Stimulated activated naive CD8-positive, alpha-beta T cell treated with anti-CD3 and anti-CD28 coated beads, Interleukin-15, Interleukin-2, amounts not matched to agents 100 U/mL and 50 U/mL, for 24 hours (primary cell): Measurements from ENCODE around the gene KLHL29.

Source experiments
- ATAC-seq: fragments of 150-1000 bp; cut with Tn5 transposase; one replicate; pipeline ENCODE4 v1.10.0; 2021
- DNase-seq: peaks from one replicate; pipeline ENCODE4 v3.0.0; 2021

The KLHL29 gene

DNA sequence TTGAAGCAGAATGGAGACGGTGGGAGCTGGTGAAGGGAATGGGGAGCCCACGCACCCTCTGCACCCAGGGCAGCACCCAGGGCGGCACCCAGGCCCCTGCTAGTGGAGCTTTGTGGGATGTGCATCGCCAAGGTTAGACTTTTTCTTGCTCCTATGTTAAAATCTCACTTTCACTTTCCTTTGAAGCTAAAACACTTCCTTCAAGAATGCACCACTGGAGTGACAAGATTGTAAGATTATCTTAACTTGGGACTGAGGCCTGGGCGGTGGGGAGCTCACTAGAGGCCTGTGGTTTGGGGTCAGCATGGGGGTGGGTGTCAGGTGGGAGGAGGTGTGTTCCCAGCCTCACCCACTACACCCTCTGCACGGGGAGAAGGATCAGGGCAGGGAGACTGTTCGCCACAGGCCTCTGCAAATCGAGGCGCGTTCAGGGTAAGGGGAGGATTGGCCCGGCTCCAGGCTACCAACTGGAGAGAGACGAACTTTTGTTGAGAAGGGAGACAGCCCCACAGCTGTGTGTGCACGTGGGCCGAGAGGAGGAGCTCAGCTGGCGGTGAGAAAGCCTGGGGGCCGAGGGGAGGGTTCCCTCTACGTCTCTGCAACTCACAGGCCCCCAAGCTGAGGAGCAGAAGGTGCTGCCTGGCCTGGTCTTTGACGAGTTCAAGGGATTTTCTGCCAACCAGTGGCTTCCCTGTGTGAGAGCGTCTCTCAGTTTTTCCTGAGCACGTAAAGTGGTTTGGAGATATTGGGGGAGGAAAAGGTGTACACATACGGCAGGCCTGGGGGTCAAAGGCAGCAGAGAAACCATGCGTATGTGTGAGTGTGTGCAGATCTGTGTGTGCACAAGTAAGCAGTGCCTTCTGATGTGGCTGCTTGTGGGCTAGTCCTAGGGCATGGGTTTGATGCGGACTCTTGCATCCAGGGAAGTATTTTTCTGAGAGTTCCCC, 147.7 kb downstream of the KLHL29 start:
- peak; percentile 37 for DNase-seq

DNA sequence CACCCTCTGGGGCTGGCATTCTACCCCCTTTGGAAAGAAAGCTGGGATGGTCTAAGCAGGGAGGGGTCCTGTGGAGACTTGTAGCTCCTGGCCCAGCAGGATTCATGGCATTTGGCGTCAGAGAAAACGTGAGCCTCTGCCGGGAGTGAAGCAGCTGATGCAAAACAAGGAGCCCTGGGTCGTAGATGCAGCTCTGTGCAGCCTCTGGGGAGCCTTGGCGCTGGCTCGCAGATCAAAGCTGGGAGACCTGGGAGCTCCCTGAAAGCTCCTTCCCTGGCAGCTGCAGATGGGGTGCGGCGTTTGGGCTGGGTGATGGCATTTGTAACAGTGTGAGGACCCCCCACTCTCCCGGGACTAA, 148.3 kb downstream of the KLHL29 start:
- DNase-seq, result no peak
- no peak for ATAC-seq

More for the DNA sequence above, 147.7 kb downstream of the KLHL29 start:
- ATAC-seq, result peak; percentile 55

DNA sequence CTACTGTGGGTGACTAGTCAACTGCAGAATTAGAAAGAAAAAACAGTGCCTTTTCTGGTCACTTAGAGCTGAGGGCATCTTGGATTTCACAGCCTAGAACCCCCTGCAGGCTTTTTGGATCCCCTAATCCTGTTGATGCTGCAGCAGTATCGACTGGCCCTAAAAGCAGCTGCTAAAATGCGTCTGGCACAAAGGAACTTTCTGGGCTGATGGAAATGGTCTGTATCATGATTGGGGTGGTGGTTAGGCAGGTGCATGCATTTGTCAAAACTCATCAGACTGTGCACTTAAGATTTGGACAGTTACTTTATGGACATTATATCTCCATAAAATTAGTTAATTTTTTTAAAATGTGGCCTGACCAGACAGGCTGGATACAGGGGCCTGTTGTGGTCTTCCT, 149.8 kb downstream of the KLHL29 start:
- ATAC-seq (no peak), DNase-seq (no peak)

DNA sequence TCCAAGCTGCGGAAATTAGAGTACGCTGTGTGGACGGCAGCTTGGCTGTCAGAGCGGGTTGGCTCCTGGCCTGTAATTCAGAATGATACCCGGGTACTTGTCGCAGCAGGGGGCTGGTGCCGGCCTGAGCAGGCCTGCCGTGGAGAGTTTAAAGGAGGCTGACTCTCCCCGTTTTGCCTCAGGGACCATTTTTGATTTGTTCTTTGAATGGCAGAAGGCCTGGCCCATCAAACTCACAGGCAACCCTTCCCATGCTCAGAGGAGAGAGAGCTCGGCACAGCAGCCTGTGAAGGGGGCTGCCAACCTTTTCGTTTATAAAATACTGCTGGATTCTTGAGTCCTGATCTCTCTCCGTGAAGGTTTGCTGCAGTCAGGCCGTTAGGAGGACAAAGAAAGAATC, 151.3 kb downstream of the KLHL29 start:
- DNase-seq (no peak), ATAC-seq (no peak)

DNA sequence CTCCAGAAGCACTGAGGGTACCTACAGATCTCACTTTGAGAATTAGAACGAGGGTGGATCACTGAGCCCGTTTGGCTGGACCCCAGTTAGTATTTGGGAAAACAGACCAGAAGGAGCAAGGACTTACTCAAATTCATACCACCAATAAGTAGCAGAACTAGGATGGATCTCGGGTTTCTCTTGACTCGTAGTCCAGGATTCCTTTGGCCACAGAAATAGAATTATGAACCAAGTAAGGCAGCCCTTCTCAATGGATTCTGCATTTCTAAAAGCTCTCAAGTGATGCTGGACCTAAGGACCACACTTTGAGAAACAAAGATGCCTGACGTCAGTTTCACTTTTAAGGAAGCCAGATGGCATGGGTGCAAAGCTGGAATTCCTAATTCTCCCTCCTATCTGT, 153.0 kb downstream of the KLHL29 start:
- ATAC-seq (no peak), DNase-seq (no peak)

DNA sequence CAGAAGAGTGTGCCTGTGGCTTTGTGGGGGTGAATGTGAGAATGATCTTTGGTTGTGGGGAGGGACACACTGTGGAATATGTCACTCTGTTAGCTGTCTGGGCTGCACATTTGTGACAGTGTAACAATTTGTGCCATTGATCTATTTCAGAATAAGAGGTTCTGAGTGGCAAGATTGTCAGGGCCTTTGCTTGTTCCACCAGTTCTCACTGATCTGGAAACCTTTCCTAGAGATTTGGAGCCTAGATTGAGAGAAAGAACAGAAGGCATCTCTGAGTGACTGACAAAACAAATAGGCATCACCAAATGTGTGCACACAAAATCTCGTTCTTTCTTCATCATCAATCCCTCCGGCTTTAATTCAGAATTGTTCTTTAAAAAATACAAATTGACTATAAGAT, 153.6 kb downstream of the KLHL29 start:
- DNase-seq (no peak), ATAC-seq (no peak)

DNA sequence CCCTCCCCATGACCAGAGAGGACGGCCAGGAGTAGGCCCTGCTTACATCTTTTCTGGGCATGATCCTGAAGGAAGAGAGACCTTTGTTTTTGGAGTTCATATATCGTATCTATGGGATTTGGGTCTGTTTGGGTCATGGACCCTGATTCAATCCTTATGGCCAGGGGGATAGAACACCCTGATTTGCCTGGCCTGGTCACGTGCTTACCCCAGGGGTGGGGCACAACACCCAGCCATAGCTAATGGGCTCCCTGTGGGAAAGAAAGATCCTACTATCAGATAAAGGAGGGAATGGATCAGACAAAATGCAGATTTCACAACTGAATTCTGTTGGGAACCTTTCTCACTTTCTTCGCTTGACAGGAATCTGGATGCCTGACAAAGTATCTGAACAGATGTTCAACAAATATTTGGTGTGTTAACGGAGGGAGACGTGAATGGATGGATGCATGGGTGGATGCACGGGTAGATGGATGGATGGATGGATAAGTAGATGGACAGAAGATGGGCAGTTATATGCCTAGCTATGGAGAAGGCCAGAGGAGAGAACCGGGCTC, 155.9 kb downstream of the KLHL29 start:
- ATAC-seq, result no peak
- no peak for DNase-seq

DNA sequence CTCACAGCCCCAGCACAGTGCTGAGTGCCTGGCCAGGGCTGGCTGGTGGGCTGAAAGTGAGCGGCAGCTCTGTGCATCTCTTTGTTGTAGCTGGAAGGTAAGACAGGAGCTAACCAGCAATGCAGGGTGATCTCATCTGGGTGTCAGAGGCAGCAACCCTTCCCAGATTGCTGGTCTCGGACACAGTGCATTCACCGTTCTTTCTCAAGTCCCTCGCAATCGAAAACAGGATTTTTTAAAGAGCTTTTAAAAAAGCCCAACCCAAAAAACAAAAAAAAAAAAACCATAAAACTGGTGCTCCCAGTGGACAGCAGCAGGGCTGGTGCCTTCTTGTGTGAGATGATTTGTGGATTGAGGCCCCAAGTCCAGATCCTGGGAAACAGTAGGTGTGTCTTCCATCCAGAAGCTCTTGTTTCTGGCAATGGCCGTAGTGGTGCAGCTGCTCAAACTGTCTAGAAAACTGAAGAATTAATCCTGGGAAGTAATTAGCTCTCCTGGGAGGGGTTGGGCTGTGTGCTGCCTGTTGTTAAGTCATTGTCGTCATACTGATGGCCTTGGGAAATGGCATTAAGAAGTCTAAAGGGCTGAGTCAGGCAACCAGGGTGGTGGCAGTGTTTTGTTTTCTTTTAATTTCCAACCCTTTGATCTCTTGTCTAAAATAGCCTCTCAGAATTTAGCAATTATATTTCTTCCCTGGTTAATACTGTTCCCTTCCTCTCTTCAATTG, 156.7 kb downstream of the KLHL29 start:
- ATAC-seq (no peak), DNase-seq (no peak)

DNA sequence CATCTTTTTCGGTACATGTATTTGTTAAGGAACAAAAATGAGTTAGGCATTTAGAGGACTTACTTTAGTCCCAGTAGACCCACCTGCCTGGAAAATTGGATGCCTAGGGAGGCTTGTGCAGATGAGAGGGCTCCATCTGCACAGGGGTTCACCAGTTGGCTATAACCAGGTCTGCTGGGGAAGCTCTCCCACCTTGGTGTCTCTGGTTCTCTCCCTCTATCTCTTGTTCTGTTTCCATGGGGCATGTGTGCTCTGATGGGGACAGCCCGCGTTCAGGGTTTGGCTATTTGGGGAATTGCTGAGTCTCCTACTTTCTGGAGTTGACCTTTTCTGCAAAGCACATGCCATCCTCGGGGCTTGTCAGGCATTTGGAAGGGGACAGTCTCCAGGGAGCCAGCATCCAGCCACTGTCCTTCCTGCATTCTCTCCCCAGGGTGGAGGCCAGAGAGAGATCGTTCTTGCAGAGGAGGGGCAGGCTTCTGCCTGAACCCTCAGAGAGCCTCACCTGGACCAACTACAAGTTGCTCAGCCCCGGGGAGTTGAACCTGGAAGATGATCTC, 157.3 kb downstream of the KLHL29 start:
- DNase-seq (no peak), ATAC-seq (no peak)

DNA sequence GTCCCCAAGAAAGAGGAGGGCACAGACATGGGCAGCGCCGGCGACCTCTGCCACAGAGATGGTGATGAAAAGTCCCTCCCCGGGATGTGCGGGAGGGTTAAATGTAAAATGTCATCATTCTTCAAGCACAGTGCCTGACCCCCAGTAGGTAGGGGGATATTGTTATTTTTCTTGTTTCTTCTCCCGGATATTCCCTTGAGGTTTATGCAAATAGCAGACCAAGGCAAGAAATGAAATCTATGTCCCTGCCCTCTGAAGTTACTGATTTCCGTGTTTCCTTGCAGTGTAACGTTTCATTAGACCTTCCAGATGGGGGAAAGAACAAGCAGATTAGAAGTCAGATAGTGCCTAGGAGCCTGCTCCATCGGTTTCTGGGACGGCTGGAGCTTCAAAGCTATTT, 158.3 kb downstream of the KLHL29 start:
- no peak for DNase-seq
- ATAC-seq, result no peak

DNA sequence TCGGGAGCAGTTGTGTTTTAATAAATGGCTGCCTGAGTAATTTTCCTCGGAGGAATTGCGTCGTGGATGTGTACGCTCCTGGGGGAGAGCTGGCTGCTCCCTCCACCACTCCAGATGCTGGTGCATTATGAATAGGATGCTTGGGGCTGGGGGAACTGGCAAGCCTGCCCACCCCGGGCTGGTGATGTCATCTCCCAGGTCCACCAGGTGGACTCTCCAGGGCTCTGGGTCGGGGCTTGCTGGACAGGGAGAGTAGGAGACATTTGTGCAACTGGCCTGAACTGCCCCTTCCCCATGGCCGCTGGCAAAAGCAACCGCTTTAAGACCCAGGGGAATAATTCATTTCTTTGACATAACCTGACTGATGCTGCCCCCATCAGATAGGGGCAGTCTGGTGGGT, 158.7 kb downstream of the KLHL29 start:
- no peak for DNase-seq

DNA sequence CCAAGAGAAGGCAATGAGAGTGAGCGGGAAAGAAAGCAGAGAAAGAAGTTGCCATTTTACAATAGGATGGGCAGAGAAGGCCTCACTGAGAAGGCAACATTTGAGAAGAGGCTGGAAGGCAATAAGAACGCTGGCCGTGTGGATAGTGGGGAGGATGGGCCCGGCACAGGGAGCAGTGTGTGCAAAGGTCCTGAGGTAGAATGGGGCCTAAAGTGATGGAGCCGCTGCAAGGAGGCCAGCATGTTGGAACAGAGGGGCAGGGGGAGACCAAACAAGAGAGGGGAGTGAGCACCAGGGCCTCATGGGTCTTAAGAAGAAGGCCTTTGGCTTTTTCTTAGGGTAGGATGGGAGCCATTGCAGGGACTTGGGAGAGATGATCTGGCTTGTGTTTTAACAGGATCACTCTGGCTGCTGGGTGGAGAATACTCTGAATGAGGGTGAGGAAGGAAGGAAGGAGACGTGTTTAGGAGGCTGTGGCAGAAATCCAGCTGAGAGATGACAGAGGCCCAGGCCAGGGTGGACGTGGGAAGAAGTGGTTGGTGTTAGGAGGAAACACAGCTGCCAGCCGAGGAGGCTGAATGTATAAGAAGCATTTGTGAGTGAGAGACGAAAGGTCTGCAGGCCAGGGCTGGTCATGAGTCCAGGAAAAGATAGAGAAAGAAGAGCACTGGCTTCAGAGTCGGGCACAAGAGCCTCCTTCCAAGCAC, 159.8 kb downstream of the KLHL29 start:
- DNase-seq (no peak), ATAC-seq (no peak)

More for the DNA sequence above, 158.7 kb downstream of the KLHL29 start:
- no peak for ATAC-seq

DNA sequence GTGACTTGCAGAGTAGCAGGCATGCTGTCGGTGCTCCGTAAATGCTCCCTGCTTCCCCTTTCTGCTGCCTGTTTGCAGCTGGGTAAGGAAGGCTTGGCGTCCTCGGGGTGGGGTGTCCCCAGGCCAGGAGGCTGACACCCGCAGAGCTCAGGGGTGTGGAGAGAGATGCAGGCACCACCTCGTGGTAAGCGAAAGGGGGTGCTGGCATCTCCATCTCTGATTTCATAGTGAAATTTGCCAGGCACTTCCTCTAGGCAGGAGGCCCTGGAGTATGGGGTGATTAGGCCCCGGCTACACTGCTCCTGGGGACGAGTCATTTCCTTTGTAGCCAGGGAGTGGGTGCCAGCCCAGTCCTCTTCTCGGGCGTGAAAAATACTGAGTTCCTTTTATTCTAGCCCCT, 160.4 kb downstream of the KLHL29 start:
- ATAC-seq (no peak), DNase-seq (no peak)

DNA sequence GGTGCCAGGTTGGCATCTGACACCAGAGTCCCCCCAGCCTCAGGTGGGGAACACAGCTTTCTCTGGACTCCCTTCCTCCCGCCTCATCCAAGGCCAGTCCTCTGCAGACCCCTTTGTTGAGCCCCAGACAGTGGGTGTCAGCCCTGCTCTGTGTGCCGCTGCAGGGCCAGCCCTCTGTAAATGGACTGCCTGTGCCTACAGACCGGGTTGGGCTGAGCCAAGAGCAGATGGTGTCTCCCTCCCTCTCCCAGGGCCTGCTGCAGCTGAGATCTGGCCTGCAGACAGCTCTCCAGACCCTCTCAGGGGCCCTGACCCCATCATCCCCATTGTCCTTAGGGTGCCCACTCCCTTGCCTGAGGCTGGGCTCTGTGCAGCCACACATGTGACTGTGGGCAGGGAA, 160.8 kb downstream of the KLHL29 start:
- no peak for ATAC-seq
- DNase-seq, result no peak

DNA sequence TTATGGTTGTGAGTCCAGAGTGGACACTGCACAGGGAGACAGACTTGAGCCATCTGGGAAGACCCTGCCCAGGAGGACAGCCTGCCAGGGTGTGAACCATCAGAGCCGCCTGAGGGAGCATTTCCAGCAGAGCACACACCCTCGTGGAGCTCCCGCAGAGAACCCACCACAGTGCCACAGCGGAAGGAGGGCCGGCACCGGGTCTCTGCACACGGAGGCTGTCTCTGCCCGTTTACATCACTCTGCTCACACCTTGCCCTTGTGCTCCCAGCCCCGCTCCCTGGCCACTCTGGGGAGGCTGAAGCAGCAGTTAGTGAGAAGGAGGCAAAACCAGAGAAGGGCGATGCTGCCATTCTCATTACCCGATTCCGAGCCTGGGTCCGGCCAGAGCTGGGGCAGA, 161.9 kb downstream of the KLHL29 start:
- DNase-seq (no peak), ATAC-seq (no peak)

DNA sequence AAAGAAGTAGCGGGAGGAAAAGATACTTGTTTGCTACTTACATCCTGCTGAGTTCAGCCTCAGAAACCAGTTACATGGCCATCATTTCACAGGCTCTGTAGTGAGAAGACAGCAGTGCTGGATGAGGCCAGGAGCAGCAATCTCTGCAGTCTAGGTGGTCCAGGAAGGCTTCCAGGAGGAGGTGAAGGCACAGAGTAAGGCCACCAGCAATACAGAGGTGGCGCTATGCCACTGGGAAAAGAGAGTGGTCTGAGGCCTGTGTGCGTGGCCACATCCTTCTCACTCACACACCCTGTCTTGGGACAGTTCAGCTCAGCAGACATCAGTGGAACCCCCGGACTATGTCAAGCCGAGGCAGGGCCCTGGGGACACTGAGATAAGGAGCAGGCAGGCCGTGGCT, 162.7 kb downstream of the KLHL29 start:
- DNase-seq (no peak), ATAC-seq (no peak)

DNA sequence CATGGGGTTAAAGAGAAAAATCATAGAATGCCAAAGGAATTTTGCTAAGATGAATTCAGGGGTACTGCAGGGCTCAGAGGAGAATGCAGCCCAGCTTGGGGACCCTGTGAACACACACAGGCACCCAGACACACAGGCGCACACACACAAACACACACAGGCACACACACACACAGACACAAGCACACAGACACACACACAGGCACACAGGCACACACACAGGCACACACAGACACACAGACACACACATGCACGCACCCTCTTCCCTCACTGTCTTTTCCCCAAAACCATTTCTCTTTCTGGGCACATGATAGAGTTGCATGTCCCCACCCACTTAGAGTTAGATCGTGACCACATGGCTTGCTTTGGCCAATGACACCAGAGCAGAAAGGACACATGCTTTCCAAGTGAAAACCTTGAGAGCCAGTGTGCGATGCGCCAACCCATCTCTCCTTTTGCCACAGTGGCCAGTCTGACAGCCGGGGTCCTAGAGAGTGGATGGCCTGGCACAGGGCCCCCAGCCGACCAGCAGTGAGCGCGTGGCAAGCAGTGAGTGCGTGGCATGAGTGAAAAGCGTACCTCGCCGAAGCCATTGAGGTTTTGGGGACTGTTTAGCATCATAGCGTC, 163.3 kb downstream of the KLHL29 start:
- ATAC-seq (no peak), DNase-seq (no peak)

DNA sequence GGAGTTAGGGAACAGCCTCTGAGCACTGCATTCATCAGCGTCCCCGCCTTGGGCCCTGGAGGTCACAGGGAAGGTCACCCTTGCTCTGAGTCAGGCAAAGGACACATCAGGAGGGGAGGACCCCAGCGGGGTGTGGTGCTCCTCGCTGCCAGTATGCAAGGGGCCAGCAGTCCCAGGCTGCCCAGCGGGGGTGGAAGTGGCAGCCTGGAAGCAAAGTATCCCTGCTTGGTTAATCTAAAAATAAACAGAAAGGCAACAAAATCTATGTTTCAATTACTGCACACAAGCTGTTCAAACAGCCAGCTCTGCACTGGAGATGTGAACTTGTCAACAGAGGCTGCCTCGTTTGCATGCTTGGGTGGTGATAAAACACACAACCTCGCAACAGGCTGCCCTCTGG, 164.1 kb downstream of the KLHL29 start:
- DNase-seq (no peak), ATAC-seq (no peak)

DNA sequence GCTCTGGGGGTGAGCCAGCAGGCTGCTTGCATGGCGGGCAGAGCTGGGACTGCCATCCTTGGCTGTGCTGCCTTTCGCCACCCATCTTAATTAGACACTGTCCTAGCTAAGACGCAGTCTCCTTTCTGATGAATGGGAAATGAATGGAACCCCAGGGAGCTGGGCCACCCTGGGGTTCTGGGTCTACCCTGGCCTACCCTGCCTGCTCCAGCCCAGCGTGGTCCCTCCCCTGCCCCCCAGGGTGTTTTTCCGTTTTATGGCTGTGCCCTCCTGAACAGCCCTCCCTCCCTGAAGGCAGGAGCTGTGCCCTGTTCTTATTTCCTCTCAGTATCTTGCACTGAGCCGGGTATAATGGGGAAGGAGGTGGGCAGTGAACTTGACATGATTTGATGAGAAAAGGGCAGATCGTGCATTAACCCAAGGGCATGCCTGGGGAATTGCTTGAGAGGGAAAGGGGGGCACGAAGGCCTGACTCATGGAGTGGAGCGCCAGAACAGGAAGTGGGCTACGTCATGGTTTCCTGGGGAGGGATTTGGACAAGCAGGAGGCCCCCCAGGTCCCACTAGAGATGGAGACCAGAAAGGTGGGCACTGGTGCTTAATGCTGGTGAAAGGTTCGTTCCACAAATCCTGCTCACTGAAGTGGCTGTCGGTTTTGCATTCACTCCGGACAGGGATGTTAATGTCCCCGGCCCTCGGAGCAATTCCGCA, 165.0 kb downstream of the KLHL29 start:
- no peak for DNase-seq
- no peak for ATAC-seq

DNA sequence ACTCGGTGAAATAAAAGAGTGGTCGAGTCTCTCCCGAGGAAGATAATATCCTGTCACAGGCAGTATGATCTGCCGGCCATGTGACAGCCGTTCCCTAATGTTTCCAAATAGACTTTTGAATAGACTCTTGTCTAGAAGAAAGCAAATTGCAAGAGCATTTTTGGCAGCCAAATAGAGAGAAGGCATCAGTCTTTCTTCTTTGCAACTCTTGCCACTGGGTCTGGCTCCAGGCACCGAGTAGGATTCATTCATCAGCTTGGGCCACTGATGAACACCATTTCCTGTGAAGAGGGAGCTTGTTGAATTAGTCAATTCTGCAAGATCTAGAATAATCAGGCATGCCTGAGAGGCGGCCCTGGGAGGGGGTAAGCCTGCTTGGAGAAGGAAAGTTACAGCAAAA, 165.6 kb downstream of the KLHL29 start:
- DNase-seq (no peak), ATAC-seq (no peak)

DNA sequence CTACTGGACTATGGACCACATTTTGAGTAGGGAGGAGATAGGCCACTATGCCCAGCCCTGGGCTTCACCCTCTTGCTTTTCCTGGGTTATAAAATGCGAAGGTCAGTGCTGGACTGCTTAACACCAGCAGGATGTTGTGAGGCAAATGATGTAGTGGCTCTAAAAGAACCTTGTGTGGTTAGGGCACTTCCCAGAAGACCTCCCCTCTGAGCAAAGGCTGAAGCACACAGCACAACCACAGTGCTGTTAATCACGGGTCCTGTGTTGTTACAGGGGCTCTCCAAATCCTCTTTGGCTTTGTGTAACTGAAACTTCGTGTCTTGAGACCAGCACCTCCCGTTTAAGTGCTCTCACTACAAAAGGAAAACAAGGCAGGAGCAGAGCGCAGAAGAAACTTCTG, 166.9 kb downstream of the KLHL29 start:
- DNase-seq, result no peak
- no peak for ATAC-seq
